Prostate gland (tissue), 2 donors: ENCODE measurements around the gene CLIP1. TPM values are rescaled to one million over a fixed set of nuclear protein-coding genes. Genes with fewer than 3 reads are reported as not detected.

ENCODE experiments used
- DNase-seq: peaks from one replicate; pipeline ENCODE4 v3.0.0-alpha.2; 2019; ENCODE audit warnings: low spot score
- H3K27ac ChIP-seq, 2 donors: fragments of 200-600 bp; sonication (generic); 2 replicates each; pipeline ENCODE4 v1.5.1; 2017 to 2019
- H3K27me3 ChIP-seq: fragments of 200-600 bp; sonication (generic); replicated peaks from 2 replicates; pipeline ENCODE4 v1.5.1; 2019; ENCODE audit not compliant: insufficient read depth
- H3K36me3 ChIP-seq, 2 donors: fragments of 200-600 bp; sonication (generic); 1 replicate in 1 of 2; 2 replicates in 1 of 2; pipeline versions ENCODE4 v1.5.1 to v1.8.1; 2017 to 2019
- H3K4me1 ChIP-seq: fragments of 200-600 bp; sonication (generic); replicated peaks from 2 replicates; pipeline ENCODE4 v1.5.1; 2019
- H3K4me3 ChIP-seq, 2 donors: fragments of 200-600 bp; sonication (generic); 2 replicates each; pipeline ENCODE4 v1.5.1; 2017 to 2019
- H3K9me3 ChIP-seq: fragments of 200-600 bp; sonication (generic); 2 replicates; pipeline ENCODE4 v1.5.1; 2017
- POLR2A ChIP-seq: fragments of 450-650 bp; IDR thresholded peaks from one replicate; pipeline ENCODE4 v1.6.1; 2016; ENCODE audit warnings: antibody characterized with exemption, mild to moderate bottlenecking
- POLR2AphosphoS5 ChIP-seq: sonication (generic); formaldehyde crosslinking; IDR thresholded peaks from one replicate; pipeline ENCODE4 v1.6.1; 2017; ENCODE audit warnings: antibody characterized with exemption
- WGBS: methylation state at CpG from one replicate; pipeline ENCODE4 v1.1.5; 2018; 5-methylcytosine and 5-hydroxymethylcytosine counted together
- intact Hi-C: fragments of 100-400 bp; cut with DNase I; formaldehyde crosslinking; loops from one replicate; pipeline ENCODE4 v1.14.2; 2022
- total RNA-seq, 2 donors: library from RNA; depleted of rRNA; stranded (reverse); fragments of >200 nt; gene quantifications; one replicate each; pipeline ENCODE4 v1.1.0, GENCODE V29; 2016
- TF ChIP-seq, protein P1 (sequence below), 4 experiments: fragments of 200-600 bp in 2 of 4; fragments of 450-650 bp in 2 of 4; sonication (generic) in 2 of 4; IDR thresholded peaks; 1 replicate in 3 of 4; 2 replicates in 1 of 4; pipeline ENCODE4 v1.5.1; 2016 to 2019; ENCODE audit warnings: antibody characterized with exemption in 4 of 4, mild to moderate bottlenecking in 2 of 4, moderate library complexity in 2 of 4

CLIP1 gene
- total RNA-seq, 2 donors from 2014 or later = 59.9 to 84.1 TPM

- Histone ChIP-seq H3K36me3 (no peaks in the 10 kb centered on the region), H3K27ac (no peak overlapping the region), H3K27me3 (no peaks in the 10 kb centered on the region), H3K4me3 (no peak overlapping the region), H3K9me3 (no peaks in the 10 kb centered on the region), H3K4me1 (no peaks in the 10 kb centered on the region)
- no peak for DNase-seq
- intact Hi-C loops = no loop called here
- 95% methylated on average over 8 of the region's 8 CpGs for WGBS
- TF ChIP-seq POLR2A = no peak
- no peak for TF ChIP-seq POLR2AphosphoS5
- TF ChIP-seq, protein P1, sequence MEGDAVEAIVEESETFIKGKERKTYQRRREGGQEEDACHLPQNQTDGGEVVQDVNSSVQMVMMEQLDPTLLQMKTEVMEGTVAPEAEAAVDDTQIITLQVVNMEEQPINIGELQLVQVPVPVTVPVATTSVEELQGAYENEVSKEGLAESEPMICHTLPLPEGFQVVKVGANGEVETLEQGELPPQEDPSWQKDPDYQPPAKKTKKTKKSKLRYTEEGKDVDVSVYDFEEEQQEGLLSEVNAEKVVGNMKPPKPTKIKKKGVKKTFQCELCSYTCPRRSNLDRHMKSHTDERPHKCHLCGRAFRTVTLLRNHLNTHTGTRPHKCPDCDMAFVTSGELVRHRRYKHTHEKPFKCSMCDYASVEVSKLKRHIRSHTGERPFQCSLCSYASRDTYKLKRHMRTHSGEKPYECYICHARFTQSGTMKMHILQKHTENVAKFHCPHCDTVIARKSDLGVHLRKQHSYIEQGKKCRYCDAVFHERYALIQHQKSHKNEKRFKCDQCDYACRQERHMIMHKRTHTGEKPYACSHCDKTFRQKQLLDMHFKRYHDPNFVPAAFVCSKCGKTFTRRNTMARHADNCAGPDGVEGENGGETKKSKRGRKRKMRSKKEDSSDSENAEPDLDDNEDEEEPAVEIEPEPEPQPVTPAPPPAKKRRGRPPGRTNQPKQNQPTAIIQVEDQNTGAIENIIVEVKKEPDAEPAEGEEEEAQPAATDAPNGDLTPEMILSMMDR (IDR thresholded peaks at IDR 0.05) = no peak
Measured at GRCh38 chr12:122250536-122250935, 171.9 kb downstream of the CLIP1 start.

- Histone ChIP-seq H3K9me3 (no peaks in the 10 kb centered on the region), H3K27ac (no peak overlapping the region), H3K4me3 (no peak overlapping the region), H3K27me3 (no peaks in the 10 kb centered on the region), H3K4me1 (no peaks in the 10 kb centered on the region), H3K36me3 (no peaks in the 10 kb centered on the region)
- TF ChIP-seq POLR2A (no peak), POLR2AphosphoS5 (no peak)
- TF ChIP-seq, protein P1 (IDR thresholded peaks at IDR 0.05) = no peak
- DNase-seq = no peak
- intact Hi-C loops = no loop called here
- 95% methylated on average over 6 of the region's 6 CpGs for WGBS
Measured at GRCh38 chr12:122250047-122250446, 172.4 kb downstream of the CLIP1 start.

GRCh38 chr12:122245553-122245952 is 176.9 kb downstream of the CLIP1 start:
- no peak for DNase-seq
- no peak overlapping the region for H3K27ac ChIP-seq
- no peaks in the 10 kb centered on the region for H3K9me3 ChIP-seq
- H3K27me3 ChIP-seq = no peaks in the 10 kb centered on the region
- peaks cover 0 to 7% of the 10 kb centered on the region in 2 donors for H3K36me3 ChIP-seq
- intact Hi-C loops = no loop called here
- TF ChIP-seq, protein P1 (IDR thresholded peaks at IDR 0.05) = no peak
- no peak for TF ChIP-seq POLR2A
- no peak for TF ChIP-seq POLR2AphosphoS5
- H3K4me3 ChIP-seq = no peak overlapping the region
- 100% methylated on average over 1 of the region's 1 CpG for WGBS
- no peaks in the 10 kb centered on the region for H3K4me1 ChIP-seq

DNA sequence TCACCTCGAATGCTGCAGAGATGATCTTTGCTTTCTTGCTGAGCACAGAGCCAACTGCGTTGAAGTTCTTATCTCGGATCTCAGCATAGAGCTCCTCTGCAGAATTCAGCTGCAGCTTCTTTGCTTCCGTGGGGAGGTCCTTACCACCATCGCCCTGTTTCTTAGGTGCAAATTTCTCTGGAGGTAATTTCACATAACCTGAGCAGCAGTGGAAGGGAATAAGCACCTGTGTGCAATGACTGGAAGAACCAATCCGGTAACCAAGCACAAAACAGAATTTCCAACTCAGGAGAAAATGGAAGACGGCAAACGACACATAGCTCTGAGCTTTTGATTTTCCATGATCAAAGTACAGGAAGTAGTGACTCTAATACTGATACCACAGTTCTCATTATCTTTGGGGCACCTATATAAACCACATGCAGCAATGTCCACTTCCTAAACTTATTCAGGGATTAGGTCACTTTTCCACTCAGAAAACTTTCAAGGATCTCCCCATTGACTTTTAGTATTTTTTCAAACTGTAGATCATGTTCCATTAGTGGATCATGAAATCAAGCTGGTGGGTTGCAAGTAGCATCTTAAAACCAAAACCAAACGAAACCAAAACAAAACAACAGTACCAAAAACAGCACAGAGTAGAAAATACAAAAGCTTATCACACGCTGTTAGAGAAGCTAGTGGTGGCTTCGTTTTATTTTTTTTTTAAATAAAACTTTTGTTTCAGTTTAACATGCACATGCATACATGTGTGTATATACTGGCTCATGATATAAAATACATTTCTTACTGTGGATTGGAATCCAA is 177.7 kb downstream of the CLIP1 start:
- TF ChIP-seq POLR2AphosphoS5 (no peak), POLR2A (no peak)
- TF ChIP-seq, protein P1 (IDR thresholded peaks at IDR 0.05) = no peak
- no peaks in the 10 kb centered on the region for H3K4me1 ChIP-seq
- intact Hi-C loops = no loop called here
- no peaks in the 10 kb centered on the region for H3K9me3 ChIP-seq
- peaks cover 0 to 7% of the 10 kb centered on the region in 2 donors for H3K36me3 ChIP-seq
- DNase-seq = no peak
- 87% methylated on average over 11 of the region's 11 CpGs for WGBS
- H3K4me3 ChIP-seq = no peak overlapping the region
- H3K27ac ChIP-seq = no peak overlapping the region
- H3K27me3 ChIP-seq = no peaks in the 10 kb centered on the region

GRCh38 chr12:122243965-122244364 is 178.5 kb downstream of the CLIP1 start:
- 86% methylated on average over 6 of the region's 6 CpGs for WGBS
- H3K4me1 ChIP-seq = no peaks in the 10 kb centered on the region
- H3K27me3 ChIP-seq = no peaks in the 10 kb centered on the region
- DNase-seq = no peak
- no peak overlapping the region for H3K27ac ChIP-seq
- no peaks in the 10 kb centered on the region for H3K9me3 ChIP-seq
- intact Hi-C loops = no loop called here
- no peak overlapping the region for H3K4me3 ChIP-seq
- TF ChIP-seq, protein P1 (IDR thresholded peaks at IDR 0.05) = no peak
- no peak for TF ChIP-seq POLR2AphosphoS5
- TF ChIP-seq POLR2A = no peak
- peaks cover 0 to 7% of the 10 kb centered on the region in 2 donors for H3K36me3 ChIP-seq
